Measurements from ENCODE around the gene PRX. TPM values are rescaled to one million over a fixed set of nuclear protein-coding genes. Genes with fewer than 3 reads are reported as not detected.

Gene PRX
- total RNA-seq, 1 experiment from 2014 or later = 2.3 TPM

- no peak for DNase-seq (ENCODE audit: low read depth)
These were observed 48.2 kb downstream of the PRX start for GRCh38 chr19:40365010-40365409.

GRCh38 chr19:40363069-40363468 lies 50.1 kb downstream of the PRX start:
- peak; percentile 46 for DNase-seq (ENCODE audit: low read depth)

GRCh38 chr19:40362160-40362559 lies 51.0 kb downstream of the PRX start:
- no peak for DNase-seq (ENCODE audit: low read depth)

- peak; percentile 7 for DNase-seq (ENCODE audit: low read depth)
These were observed 52.4 kb downstream of the PRX start for GRCh38 chr19:40360708-40361241.

DNA sequence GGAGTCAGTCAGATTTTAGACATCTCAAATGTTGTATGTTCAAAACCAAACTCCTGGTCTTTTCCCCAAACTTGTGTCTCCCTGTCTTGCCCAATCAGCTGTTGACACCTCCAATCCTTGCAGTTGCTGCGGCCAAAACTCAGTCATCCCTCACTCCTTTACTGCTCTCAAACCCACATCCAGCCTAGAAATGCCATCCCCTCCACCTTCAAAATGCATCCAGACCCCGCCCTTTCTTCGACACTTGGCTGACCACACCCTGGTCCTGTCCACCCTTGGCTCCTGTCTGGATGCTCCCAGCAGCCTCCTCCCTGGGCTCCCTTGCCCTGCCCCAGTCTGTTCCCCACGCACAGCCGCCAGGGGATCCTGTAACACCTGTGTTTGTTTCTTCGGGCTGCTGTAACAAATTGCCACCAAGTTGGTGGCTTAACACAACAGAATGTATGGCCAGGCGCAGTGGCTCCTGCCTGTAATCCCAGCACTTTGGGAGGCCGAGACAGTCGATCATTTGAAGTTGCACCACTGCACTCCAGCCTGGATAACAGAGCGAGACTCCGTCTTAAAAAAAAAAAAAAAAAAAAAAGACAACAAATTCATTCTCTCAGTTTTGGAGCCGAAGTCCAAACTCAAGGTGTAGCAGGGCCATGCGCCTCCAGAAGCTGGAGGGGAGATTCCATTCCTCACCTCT lies 53.0 kb downstream of the PRX start:
- DNase-seq (ENCODE audit: low read depth) = no peak

GRCh38 chr19:40358773-40359172 lies 54.4 kb downstream of the PRX start:
- no peak for DNase-seq (ENCODE audit: low read depth)

GRCh38 chr19:40357640-40358039 lies 55.5 kb downstream of the PRX start:
- no peak for DNase-seq (ENCODE audit: low read depth)

DNA sequence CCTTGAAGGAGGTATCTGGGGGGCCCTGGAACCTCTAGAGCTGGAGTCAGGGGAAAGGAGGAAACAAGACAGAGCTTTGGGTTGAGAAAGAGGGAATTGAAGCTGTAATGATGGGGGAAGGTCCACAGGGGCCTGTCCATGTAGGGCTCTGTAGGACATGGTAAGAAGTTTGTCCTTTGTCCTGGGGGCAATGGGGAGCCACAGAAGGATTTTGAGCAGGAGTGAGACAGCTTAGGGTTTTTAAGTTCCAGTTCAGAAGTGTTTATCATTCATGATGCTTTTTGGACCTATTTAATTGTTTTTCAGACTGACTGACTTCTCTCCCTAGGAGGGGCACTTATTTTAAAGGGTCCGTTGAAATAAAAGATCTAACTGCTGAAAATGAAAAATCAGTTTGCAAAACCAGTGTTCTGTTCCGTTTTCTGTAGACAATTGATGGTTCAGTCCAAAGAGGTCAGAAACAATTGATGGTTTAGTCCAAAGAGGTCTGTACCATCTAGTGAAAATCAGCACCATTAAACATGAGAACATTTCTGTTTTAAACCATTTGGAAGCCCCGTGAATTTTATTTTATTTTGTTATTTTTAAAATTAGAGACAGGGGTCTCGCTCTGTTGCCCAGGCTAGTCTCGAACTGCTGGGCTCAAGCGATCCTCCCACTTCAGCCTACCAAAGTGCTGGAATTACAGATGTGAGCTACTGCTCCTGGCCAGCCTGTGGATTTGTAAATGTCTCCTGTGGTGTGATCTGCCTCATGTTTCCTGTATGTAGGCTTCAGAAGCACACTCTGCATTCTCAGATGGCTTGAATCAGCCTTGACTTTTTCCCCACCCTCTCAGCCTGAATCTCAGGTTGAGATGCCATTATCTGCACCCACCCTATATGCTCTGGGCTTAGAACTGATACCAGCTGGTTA lies 56.2 kb downstream of the PRX start:
- DNase-seq (ENCODE audit: low read depth) = no peak

GRCh38 chr19:40355975-40356680 lies 57.0 kb downstream of the PRX start:
- DNase-seq (ENCODE audit: low read depth) = no peak

GRCh38 chr19:40348961-40349507 lies 64.1 kb downstream of the PRX start:
- DNase-seq (ENCODE audit: low read depth) = peak; percentile 37

GRCh38 chr19:40348125-40348913 lies 64.9 kb downstream of the PRX start, which contains the start of the genes C19orf47 and PLD3:
Gene C19orf47, minus strand, starts transcription at chr19:40348397. Its CDS starts 6,540 bp downstream, at chr19:40341857.
Gene PLD3, plus strand, starts transcription at chr19:40348695. Its CDS starts 17,789 bp downstream, at chr19:40366484.
- peak; percentile 99 for DNase-seq (ENCODE audit: low read depth)

DNA sequence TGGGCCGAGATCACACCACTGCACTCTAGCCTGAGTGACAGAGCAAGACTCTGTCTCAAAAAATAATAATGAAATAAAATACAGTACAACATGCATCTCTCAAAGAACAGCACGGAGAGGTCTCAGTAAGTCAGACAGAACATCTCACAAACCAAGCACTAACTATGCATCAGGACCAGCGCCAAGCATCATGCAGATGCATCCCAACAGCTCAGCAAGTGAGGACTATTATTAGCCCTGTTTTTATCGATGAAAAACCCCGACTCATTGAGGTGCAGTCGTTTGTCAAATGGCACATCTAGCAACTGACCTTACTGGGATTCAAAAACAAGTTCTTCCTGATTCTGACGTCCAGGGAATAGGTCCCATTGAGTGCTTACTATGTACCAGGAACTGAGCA lies 68.8 kb downstream of the PRX start:
- DNase-seq (ENCODE audit: low read depth) = no peak

Other genes with a start within 250 kb of the PRX start
- gene MAP3K10, start 222.0 kb downstream of the PRX start, total RNA-seq (2014; rRNA removed; shearing (Covaris generic)) = 5.0 and 13.4 TPM in 2 replicates
- gene TTC9B, start 195.0 kb downstream of the PRX start, total RNA-seq (2014; rRNA removed; shearing (Covaris generic)) = not detected in 2 replicates
- gene CCNP, start 186.7 kb downstream of the PRX start, total RNA-seq (2014; rRNA removed; shearing (Covaris generic)) = not detected in 2 replicates
- gene AKT2, start 128.0 kb downstream of the PRX start, total RNA-seq (2014; rRNA removed; shearing (Covaris generic)) = 73.0 and 98.3 TPM in 2 replicates
- gene C19orf47, start 65.0 kb downstream of the PRX start, total RNA-seq (2014; rRNA removed; shearing (Covaris generic)) = 7.2 and 14.6 TPM in 2 replicates
- gene PLD3, start 64.7 kb downstream of the PRX start, total RNA-seq (2014; rRNA removed; shearing (Covaris generic)) = 211 and 244 TPM in 2 replicates
- 0.02 TPM in 1 of 2 replicates, not detected in the other for gene HIPK4, start 23.2 kb downstream of the PRX start, total RNA-seq (2014; rRNA removed; shearing (Covaris generic))
- gene SERTAD1, start 12.6 kb upstream of the PRX start, total RNA-seq (2014; rRNA removed; shearing (Covaris generic)) = 20.0 and 22.0 TPM in 2 replicates
- 15.9 and 19.8 TPM in 2 replicates for gene SERTAD3, start 31.0 kb upstream of the PRX start, total RNA-seq (2014; rRNA removed; shearing (Covaris generic))
- 109 and 135 TPM in 2 replicates for gene BLVRB, start 52.4 kb upstream of the PRX start, total RNA-seq (2014; rRNA removed; shearing (Covaris generic))
- gene SPTBN4, start 53.6 kb upstream of the PRX start, total RNA-seq (2014; rRNA removed; shearing (Covaris generic)) = 0.10 and 0.67 TPM in 2 replicates
- gene SHKBP1, start 163.5 kb upstream of the PRX start, total RNA-seq (2014; rRNA removed; shearing (Covaris generic)) = 30.5 and 66.3 TPM in 2 replicates
- 7.1 and 7.3 TPM in 2 replicates for gene LTBP4, start 188.0 kb upstream of the PRX start, total RNA-seq (2014; rRNA removed; shearing (Covaris generic))

All from M059J (cell line).